SH-SY5Y (cell line): ENCODE measurements around the gene PPP1R2B.

Experiments
- GATA2 ChIP-seq: IDR thresholded peaks from 2 replicates; pipeline ENCODE4 v1.6.1; 2011; ENCODE audit warnings: mild to moderate bottlenecking, low read depth, low read length
- GATA3 ChIP-seq: IDR thresholded peaks from 2 replicates; pipeline ENCODE4 v1.6.1; 2011; ENCODE audit warnings: low read depth, mild to moderate bottlenecking, low read length, moderate library complexity

GRCh38 chr5:156835905-156836304 lies 14.2 kb upstream of the PPP1R2B start:
- TF ChIP-seq GATA2 (no peak), GATA3 (no peak)
